HEK293 (cell line): Measurements from ENCODE around the gene QSOX1.

Source experiments
- CTCF ChIA-PET: fragments of 350-600 bp; formaldehyde crosslinking; extraction: SDS; loops from one replicate; lab custom pipeline; 2021; ENCODE audit warnings: antibody characterized with exemption; lab: Yijun Ruan, JAX
- POLR2A ChIA-PET: fragments of 300-600 bp; formaldehyde crosslinking; extraction: SDS; loops from one replicate; lab custom pipeline; 2020; ENCODE audit warnings: antibody characterized with exemption, inconsistent platforms; lab: Yijun Ruan, JAX
- H3K27ac ChIP-seq: fragments of 200-500 bp; sonication (Bioruptor generic); 2 replicates; pipeline ENCODE4 v1.5.1; 2014; ENCODE audit warnings: low read depth, low read length, control low read depth, inconsistent platforms; ENCODE audit errors: extremely low read depth
- H3K36me3 ChIP-seq, 2 experiments: fragments of 200-500 bp in 1 of 2; sonication (Bioruptor generic) in 1 of 2; 1 replicate in 1 of 2; 2 replicates in 1 of 2; pipeline ENCODE4 v1.5.1; 2014 to 2017; ENCODE audit warnings: inconsistent platforms in 2 of 2, low read length in 2 of 2; ENCODE audit not compliant: control insufficient read depth in 2 of 2, insufficient read depth in 1 of 2
- H3K4me1 ChIP-seq: fragments of 200-500 bp; sonication (Bioruptor generic); 2 replicates; pipeline ENCODE4 v1.5.1; 2014; ENCODE audit warnings: mild to moderate bottlenecking, low read length, inconsistent platforms; ENCODE audit not compliant: control insufficient read depth, insufficient read depth
- H3K4me3 ChIP-seq: 2 replicates; pipeline ENCODE4 v1.5.1; 2011; ENCODE audit warnings: low read depth, mild to moderate bottlenecking, control low read depth, low read length, moderate library complexity
- H3K9me3 ChIP-seq: fragments of 200-500 bp; sonication (Bioruptor generic); 2 replicates; pipeline ENCODE4 v1.5.1; 2014; ENCODE audit warnings: low read depth, low read length, inconsistent platforms; ENCODE audit not compliant: control insufficient read depth, insufficient read depth
- FEZF1 ChIP-seq: fragments of 450-650 bp; formaldehyde crosslinking; IDR thresholded peaks from 2 replicates; pipeline ENCODE4 v1.5.1; 2016; ENCODE audit warnings: missing biosample characterization, missing genetic modification characterization
- HOXA7 ChIP-seq: sonication (generic); formaldehyde crosslinking; IDR thresholded peaks from 2 replicates; pipeline ENCODE4 v1.8.1; 2022; ENCODE audit warnings: missing genetic modification reagents, borderline replicate concordance
- HOXD13 ChIP-seq: sonication (generic); formaldehyde crosslinking; IDR thresholded peaks from 2 replicates; pipeline ENCODE4 v1.8.0; 2022; ENCODE audit warnings: missing genetic modification reagents, borderline replicate concordance
- KLF1 ChIP-seq: fragments of 450-650 bp; formaldehyde crosslinking; IDR thresholded peaks from 2 replicates; pipeline ENCODE4 v1.5.1; 2016; ENCODE audit warnings: missing biosample characterization, missing genetic modification characterization
- OSR2 ChIP-seq: fragments of 450-650 bp; formaldehyde crosslinking; IDR thresholded peaks from 2 replicates; pipeline ENCODE4 v1.5.1; 2016; ENCODE audit warnings: missing biosample characterization, missing genetic modification characterization
- SCRT2 ChIP-seq: fragments of 450-650 bp; formaldehyde crosslinking; IDR thresholded peaks from 2 replicates; pipeline ENCODE4 v1.5.1; 2016; ENCODE audit warnings: missing biosample characterization, missing genetic modification characterization
- ZFP69B ChIP-seq: fragments of 450-650 bp; formaldehyde crosslinking; IDR thresholded peaks from 2 replicates; pipeline ENCODE4 v1.5.1; 2016; ENCODE audit warnings: missing biosample characterization, missing genetic modification characterization
- ZIC2 ChIP-seq: fragments of 450-650 bp; formaldehyde crosslinking; IDR thresholded peaks from 2 replicates; pipeline ENCODE4 v1.5.1; 2016; ENCODE audit warnings: missing biosample characterization, missing genetic modification characterization
- ZNF146 ChIP-seq: fragments of 450-650 bp; formaldehyde crosslinking; IDR thresholded peaks from 2 replicates; pipeline ENCODE4 v1.5.1; 2016; ENCODE audit warnings: missing biosample characterization, missing genetic modification characterization
- ZNF157 ChIP-seq: fragments of 450-650 bp; formaldehyde crosslinking; IDR thresholded peaks from 2 replicates; pipeline ENCODE4 v1.5.1; 2016; ENCODE audit warnings: missing biosample characterization, missing genetic modification characterization
- ZNF311 ChIP-seq: fragments of 450-650 bp; formaldehyde crosslinking; IDR thresholded peaks from 2 replicates; pipeline ENCODE4 v1.5.1; 2017; ENCODE audit warnings: missing biosample characterization, missing genetic modification characterization, borderline replicate concordance
- ZNF624 ChIP-seq: fragments of 450-650 bp; formaldehyde crosslinking; IDR thresholded peaks from 2 replicates; pipeline ENCODE4 v1.5.1; 2017; ENCODE audit warnings: missing biosample characterization, missing genetic modification characterization
- ZNF677 ChIP-seq: fragments of 450-650 bp; IDR thresholded peaks from 2 replicates; pipeline ENCODE4 v1.5.0; 2018; ENCODE audit warnings: missing biosample characterization, mild to moderate bottlenecking, missing genetic modification characterization, moderate library complexity
- TF ChIP-seq, protein P1 (sequence below): fragments of 450-650 bp; formaldehyde crosslinking; IDR thresholded peaks from 2 replicates; pipeline ENCODE4 v1.5.1; 2016; ENCODE audit warnings: missing biosample characterization, missing genetic modification characterization
- TF ChIP-seq, protein P2 (sequence below): fragments of 450-650 bp; formaldehyde crosslinking; IDR thresholded peaks from 2 replicates; pipeline ENCODE4 v1.5.1; 2016; ENCODE audit warnings: missing biosample characterization, missing genetic modification characterization
- TF ChIP-seq, protein P3 (sequence below): fragments of 450-650 bp; formaldehyde crosslinking; IDR thresholded peaks from 2 replicates; pipeline ENCODE4 v1.5.1; 2016; ENCODE audit warnings: missing biosample characterization, missing genetic modification characterization
- TF ChIP-seq, protein P4 (sequence below): fragments of 450-650 bp; formaldehyde crosslinking; IDR thresholded peaks from 2 replicates; pipeline ENCODE4 v1.5.1; 2016; ENCODE audit warnings: missing biosample characterization, missing genetic modification characterization
- TF ChIP-seq, protein P5 (sequence below): fragments of 450-650 bp; formaldehyde crosslinking; IDR thresholded peaks from 2 replicates; pipeline ENCODE4 v1.5.1; 2016; ENCODE audit warnings: missing biosample characterization, missing genetic modification characterization
- TF ChIP-seq, protein P6 (sequence below): fragments of 450-650 bp; IDR thresholded peaks from 2 replicates; pipeline ENCODE4 v1.5.1; 2018; ENCODE audit warnings: missing biosample characterization, missing genetic modification characterization

QSOX1 gene

DNA sequence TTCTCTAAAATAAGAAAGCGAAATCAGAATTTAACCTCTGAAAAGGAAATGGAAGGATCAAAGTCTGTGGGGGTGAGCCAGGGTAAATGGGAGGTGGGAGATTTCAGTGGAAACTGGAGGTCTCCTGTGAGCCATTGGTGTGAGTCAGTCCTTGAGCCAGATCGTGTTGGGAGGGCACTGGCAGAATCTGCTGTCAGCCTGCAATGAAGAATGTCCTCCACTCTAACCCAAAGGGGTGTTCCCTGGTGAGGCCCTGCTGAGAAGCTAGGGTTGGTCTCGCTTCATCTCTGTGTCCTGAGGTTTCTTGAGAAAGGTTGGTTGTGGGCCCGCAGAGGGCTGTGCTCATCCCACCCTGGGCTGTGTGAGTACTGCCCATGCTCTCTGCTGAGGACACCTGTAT is 2.4 kb downstream of the QSOX1 start (continued):
- peak; percentile 78 for TF ChIP-seq ZIC2 (tag by site-specific recombination)
- TF ChIP-seq, protein P1, sequence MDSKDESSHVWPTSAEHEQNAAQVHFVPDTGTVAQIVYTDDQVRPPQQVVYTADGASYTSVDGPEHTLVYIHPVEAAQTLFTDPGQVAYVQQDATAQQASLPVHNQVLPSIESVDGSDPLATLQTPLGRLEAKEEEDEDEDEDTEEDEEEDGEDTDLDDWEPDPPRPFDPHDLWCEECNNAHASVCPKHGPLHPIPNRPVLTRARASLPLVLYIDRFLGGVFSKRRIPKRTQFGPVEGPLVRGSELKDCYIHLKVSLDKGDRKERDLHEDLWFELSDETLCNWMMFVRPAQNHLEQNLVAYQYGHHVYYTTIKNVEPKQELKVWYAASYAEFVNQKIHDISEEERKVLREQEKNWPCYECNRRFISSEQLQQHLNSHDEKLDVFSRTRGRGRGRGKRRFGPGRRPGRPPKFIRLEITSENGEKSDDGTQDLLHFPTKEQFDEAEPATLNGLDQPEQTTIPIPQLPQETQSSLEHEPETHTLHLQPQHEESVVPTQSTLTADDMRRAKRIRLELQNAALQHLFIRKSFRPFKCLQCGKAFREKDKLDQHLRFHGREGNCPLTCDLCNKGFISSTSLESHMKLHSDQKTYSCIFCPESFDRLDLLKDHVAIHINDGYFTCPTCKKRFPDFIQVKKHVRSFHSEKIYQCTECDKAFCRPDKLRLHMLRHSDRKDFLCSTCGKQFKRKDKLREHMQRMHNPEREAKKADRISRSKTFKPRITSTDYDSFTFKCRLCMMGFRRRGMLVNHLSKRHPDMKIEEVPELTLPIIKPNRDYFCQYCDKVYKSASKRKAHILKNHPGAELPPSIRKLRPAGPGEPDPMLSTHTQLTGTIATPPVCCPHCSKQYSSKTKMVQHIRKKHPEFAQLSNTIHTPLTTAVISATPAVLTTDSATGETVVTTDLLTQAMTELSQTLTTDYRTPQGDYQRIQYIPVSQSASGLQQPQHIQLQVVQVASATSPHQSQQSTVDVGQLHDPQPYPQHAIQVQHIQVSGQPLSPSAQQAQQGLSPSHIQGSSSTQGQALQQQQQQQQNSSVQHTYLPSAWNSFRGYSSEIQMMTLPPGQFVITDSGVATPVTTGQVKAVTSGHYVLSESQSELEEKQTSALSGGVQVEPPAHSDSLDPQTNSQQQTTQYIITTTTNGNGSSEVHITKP (tag by site-specific recombination), result 0 out of 2 replicates have a peak, but pooled peaks have one; percentile 51
- TF ChIP-seq, protein P2, sequence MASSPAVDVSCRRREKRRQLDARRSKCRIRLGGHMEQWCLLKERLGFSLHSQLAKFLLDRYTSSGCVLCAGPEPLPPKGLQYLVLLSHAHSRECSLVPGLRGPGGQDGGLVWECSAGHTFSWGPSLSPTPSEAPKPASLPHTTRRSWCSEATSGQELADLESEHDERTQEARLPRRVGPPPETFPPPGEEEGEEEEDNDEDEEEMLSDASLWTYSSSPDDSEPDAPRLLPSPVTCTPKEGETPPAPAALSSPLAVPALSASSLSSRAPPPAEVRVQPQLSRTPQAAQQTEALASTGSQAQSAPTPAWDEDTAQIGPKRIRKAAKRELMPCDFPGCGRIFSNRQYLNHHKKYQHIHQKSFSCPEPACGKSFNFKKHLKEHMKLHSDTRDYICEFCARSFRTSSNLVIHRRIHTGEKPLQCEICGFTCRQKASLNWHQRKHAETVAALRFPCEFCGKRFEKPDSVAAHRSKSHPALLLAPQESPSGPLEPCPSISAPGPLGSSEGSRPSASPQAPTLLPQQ, result peak; percentile 50

DNA sequence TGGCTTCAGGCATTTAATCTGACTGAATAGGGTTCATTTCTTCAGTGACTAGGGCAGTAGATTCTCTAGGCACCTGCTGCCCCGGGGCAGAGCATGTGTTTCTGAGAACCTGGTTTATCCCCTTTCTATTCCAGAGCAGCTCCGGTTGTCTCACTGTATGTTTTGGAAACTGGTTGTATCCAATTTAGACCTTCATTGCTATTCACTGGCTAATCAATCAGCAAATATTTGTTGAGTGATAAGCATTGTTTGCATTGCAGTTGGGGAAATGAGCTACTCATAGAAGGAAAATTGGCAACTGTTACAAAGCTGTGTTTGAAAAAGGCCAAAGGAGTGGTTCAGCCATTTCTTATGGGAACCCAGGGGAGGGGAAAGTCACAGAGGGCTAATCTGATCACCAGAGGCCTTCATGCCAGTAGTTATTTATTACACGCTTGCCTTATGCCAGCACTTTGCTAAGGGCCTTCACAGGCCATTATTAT is 2.9 kb downstream of the QSOX1 start:
- Histone ChIP-seq H3K4me1 (peaks cover 11% of the 10 kb centered on the region), H3K4me3 (no peak overlapping the region), H3K27ac (no peak overlapping the region), H3K9me3 (no peaks in the 10 kb centered on the region), H3K36me3 (no peaks in the 10 kb centered on the region)
- ChIA-PET POLR2A (no interaction called here), CTCF (interaction anchor here (0.6 to 6.6 kb wide), 5 partner anchors 10 to 290 kb away, joined by 3 to 37 read pairs (median 4); no protein-coding TSS in a partner anchor)
- peak; percentile 31; the same call in 1 of the 2 replicates for TF ChIP-seq FEZF1 (tag by site-specific recombination)
- TF ChIP-seq ZNF157 (tag by site-specific recombination), result no peak
- no peak for TF ChIP-seq HOXA7 (CRISPR knock-in tag)
- no peak for TF ChIP-seq SCRT2 (tag by site-specific recombination)
- TF ChIP-seq ZNF677 (tag by site-specific recombination), result no peak
- no peak for TF ChIP-seq OSR2
- TF ChIP-seq, protein P3, sequence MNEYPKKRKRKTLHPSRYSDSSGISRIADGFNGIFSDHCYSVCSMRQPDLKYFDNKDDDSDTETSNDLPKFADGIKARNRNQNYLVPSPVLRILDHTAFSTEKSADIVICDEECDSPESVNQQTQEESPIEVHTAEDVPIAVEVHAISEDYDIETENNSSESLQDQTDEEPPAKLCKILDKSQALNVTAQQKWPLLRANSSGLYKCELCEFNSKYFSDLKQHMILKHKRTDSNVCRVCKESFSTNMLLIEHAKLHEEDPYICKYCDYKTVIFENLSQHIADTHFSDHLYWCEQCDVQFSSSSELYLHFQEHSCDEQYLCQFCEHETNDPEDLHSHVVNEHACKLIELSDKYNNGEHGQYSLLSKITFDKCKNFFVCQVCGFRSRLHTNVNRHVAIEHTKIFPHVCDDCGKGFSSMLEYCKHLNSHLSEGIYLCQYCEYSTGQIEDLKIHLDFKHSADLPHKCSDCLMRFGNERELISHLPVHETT, result no peak
- no peak for TF ChIP-seq KLF1 (tag by site-specific recombination)

DNA sequence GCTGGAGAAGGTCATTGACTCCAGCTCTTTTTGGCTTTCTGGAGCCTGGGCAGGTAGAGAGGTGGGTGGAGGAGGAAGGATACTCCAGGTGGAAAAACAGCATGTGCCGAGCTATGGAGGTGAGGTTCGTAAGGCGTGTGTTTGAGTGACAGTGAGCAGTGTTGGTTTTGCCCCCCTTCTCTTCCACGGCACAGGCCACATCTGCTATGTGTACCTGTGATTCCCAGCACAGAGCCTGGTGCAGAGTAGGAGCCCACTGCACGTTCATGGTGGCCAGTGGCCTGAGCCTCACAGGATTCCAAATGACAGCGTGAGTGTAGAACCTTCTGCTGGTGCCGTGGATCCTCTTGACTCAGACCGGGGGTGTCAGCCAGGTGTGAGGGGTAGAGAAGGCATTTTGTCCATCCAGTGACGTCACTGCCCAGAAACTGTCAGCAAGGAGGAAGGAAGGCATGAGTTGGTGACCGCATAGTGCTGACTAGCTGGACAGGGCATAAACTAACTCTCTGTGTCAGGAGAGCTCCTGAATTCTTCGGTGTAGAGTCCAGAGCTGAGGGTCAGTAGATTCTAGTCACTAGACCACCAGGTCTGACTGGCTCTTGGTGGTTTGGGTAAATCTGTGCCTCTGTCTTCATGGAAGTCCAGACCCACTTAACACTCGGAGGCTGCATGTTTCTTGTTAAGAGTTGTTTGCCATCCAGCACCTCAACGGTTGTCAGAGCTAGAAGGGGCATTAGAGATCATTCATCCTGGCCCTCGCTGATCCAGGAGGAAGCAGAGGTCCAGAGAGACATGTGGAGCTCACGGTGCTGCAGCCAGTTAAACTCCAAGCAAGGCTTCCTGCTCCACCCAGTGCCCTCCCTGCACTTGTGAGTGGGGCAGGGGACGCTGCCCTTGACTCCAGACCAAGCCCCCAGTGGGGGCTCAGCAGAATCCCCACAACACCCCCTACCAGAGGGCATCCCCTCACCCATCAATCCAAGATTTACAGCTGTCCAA is 3.8 kb downstream of the QSOX1 start:
- ChIA-PET CTCF (interaction anchor here (0.6 to 6.6 kb wide), 3 partner anchors 10 to 291 kb away, joined by 3 to 37 read pairs (median 4); no protein-coding TSS in a partner anchor), POLR2A (no interaction called here)
- H3K4me1 ChIP-seq, result peaks cover 11% of the 10 kb centered on the region
- no peak overlapping the region for H3K27ac ChIP-seq
- H3K4me3 ChIP-seq, result no peak overlapping the region
- H3K9me3 ChIP-seq, result no peaks in the 10 kb centered on the region
- TF ChIP-seq, protein P4, sequence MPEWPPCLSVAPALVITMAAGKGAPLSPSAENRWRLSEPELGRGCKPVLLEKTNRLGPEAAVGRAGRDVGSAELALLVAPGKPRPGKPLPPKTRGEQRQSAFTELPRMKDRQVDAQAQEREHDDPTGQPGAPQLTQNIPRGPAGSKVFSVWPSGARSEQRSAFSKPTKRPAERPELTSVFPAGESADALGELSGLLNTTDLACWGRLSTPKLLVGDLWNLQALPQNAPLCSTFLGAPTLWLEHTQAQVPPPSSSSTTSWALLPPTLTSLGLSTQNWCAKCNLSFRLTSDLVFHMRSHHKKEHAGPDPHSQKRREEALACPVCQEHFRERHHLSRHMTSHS, result no peak
- TF ChIP-seq, protein P5, sequence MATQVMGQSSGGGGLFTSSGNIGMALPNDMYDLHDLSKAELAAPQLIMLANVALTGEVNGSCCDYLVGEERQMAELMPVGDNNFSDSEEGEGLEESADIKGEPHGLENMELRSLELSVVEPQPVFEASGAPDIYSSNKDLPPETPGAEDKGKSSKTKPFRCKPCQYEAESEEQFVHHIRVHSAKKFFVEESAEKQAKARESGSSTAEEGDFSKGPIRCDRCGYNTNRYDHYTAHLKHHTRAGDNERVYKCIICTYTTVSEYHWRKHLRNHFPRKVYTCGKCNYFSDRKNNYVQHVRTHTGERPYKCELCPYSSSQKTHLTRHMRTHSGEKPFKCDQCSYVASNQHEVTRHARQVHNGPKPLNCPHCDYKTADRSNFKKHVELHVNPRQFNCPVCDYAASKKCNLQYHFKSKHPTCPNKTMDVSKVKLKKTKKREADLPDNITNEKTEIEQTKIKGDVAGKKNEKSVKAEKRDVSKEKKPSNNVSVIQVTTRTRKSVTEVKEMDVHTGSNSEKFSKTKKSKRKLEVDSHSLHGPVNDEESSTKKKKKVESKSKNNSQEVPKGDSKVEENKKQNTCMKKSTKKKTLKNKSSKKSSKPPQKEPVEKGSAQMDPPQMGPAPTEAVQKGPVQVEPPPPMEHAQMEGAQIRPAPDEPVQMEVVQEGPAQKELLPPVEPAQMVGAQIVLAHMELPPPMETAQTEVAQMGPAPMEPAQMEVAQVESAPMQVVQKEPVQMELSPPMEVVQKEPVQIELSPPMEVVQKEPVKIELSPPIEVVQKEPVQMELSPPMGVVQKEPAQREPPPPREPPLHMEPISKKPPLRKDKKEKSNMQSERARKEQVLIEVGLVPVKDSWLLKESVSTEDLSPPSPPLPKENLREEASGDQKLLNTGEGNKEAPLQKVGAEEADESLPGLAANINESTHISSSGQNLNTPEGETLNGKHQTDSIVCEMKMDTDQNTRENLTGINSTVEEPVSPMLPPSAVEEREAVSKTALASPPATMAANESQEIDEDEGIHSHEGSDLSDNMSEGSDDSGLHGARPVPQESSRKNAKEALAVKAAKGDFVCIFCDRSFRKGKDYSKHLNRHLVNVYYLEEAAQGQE (tag by site-specific recombination), result no peak
- TF ChIP-seq ZNF311 (tag by site-specific recombination) (no peak), ZNF146 (tag by site-specific recombination) (no peak), ZNF624 (no peak), ZFP69B (tag by site-specific recombination) (no peak), HOXD13 (CRISPR knock-in tag) (no peak)
- TF ChIP-seq, protein P6, sequence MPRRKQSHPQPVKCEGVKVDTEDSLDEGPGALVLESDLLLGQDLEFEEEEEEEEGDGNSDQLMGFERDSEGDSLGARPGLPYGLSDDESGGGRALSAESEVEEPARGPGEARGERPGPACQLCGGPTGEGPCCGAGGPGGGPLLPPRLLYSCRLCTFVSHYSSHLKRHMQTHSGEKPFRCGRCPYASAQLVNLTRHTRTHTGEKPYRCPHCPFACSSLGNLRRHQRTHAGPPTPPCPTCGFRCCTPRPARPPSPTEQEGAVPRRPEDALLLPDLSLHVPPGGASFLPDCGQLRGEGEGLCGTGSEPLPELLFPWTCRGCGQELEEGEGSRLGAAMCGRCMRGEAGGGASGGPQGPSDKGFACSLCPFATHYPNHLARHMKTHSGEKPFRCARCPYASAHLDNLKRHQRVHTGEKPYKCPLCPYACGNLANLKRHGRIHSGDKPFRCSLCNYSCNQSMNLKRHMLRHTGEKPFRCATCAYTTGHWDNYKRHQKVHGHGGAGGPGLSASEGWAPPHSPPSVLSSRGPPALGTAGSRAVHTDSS (tag by site-specific recombination), result no peak
- H3K36me3 ChIP-seq, result no peaks in the 10 kb centered on the region
